Fibroblast of the conjunctiva (primary cell): ENCODE results near the gene ACTN3.
"Not testable (repeated sequence)": the region's sequence is repeated elsewhere in the genome, so short reads cannot be mapped to it uniquely, and the experiment has no call there.

Experiments used
- DNase-seq: peaks from one replicate; pipeline ENCODE4 v3.0.0-alpha.2; 2010; ENCODE audit warnings: low read depth

ACTN3 gene

GRCh38 chr11:66600219-66600618 lies 53.5 kb downstream of the ACTN3 start:
- no peak for DNase-seq

DNA sequence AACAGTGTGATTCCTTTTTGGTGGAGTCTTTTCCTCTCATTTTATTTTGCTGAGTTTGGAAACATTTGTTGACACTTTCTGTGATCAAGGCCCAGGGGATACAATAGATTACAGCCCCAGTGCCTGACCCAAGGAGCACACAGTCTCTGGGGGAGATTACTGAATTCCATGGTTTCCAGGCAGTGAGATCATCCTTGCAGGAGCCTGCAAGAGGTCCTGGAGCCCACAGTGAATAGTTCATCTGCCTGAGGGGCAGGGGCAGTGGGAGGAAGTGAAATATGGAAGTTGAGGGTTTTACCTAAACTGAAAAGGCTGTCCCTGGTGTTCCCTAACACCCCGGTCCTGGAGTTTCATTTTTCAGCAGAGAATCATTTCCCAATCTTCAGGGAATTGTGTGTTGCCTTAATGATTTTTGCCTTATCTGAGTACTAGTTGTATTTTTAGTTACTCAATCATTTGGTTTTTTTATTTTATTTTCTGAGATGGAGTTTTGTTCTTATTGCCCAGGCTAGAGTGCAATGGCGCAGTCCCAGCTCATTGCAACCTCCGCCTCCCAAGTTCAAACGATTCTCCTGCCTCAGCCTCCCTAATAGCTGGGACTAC lies 54.0 kb downstream of the ACTN3 start:
- no peak for DNase-seq

DNA sequence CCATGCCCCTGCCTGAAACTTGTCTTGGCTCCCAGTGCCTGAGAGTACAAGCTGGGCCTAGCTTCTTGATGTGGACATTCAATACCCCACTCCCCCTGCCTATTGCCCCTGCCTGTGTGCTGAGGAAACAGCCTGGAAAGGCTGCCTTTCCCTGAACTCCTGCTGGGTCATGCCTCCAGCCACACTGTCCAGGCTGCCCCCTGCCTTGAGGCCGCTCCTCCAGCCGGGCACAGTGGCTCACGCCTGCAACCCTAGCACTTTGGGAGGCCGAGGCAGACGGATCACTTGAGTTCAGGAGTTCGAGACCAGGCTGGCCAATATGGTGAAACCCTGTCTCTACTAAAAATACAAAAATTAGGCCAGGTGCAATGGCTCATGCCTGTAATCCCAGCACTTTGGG lies 56.4 kb downstream of the ACTN3 start:
- no peak for DNase-seq

DNA sequence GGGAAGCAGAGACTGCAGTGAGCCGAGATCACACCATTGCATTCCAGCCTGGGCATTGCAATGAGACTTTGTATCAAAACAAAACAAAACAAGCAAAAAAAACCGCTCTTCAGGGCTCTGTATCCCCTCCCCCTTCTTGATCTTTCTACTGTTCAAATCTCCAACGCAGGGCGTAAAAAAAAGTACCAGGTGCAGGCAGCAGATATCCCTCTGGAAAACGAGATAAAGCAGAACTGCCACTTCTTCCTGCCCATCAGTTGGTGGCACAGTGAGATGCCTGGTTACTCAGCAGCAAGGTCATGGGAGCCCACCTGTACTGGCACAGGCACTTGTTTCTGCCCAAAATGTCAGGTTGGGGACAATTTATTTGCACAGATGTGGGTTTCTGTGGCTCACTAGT lies 57.5 kb downstream of the ACTN3 start:
- no peak for DNase-seq

- not testable (repeated sequence) for DNase-seq
These were observed 59.9 kb downstream of the ACTN3 start for GRCh38 chr11:66606608-66607007.

DNA sequence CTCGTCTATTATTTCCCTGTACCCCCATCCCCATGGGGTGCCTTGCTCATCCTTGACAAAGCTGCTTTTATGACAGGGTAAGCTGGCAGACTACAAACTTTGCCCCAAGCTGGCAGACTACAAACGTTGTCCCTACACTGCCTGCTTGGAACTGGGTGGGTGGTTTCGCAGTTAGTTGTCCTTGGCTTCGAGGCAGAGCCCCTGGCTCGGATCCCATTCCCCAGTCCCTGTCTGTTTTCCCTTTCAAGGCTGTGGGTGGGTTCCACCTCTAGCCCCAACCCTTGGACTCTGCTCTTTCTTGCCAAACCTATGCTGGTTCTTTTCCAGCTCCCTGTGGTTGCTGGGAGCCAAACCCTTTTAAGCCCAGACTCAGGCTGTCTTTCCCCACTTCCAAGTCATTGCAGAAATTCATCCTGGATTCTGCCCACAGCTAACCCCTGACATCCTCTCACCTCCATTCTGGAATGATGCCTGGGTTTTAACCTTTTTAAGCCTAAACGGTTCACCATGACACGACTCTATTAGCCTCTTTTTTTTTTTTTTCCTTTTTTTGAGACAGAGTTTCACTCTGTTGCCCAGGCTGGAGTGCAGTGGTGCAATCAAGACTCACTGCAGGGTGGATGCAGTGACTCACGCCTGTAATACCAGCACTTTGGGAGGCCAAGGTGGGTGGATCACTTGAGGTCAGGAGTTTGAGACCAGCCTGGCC lies 60.6 kb downstream of the ACTN3 start:
- peak; percentile 91 for DNase-seq

DNA sequence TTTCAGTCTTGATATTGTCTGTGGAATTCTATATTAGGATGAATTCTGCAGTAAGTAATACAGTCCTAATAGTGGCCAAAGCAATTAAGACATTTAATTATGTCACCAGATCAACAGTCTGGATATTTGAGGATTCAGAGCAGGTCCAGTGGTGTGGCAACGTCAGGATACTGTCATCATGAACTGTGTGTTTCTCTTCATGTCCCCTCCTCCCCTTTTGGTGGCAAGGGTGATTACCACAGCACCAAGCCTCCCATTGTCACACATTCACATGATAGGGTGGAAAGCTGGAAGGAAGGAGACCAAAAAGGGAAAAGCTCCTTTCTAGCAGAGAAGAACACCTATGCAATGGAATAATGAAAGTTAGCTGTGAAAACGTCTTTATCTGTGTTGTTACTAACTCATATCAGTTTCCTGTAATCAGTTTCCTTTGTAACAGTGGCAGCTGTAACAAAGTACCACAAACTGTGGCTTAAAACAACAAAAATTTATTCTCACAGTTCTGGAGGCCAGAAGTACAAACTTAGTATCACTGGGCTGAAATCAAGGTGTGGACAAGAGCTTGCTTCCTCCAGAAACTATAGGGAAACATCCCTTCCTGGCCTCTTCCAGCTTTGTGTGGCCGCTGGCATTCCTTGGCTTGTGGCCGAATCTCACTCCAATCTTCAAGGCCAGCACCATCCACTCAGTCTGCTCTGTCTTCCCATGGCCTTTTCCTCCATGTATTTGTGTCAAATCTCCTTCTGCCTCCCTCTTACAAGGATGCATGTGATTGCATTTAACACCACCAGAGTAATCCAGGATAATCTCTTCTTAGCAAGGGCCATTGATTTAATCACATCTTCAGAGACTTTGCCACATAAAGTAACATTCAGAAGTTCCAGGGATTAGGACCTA lies 63.3 kb downstream of the ACTN3 start:
- no peak for DNase-seq

DNA sequence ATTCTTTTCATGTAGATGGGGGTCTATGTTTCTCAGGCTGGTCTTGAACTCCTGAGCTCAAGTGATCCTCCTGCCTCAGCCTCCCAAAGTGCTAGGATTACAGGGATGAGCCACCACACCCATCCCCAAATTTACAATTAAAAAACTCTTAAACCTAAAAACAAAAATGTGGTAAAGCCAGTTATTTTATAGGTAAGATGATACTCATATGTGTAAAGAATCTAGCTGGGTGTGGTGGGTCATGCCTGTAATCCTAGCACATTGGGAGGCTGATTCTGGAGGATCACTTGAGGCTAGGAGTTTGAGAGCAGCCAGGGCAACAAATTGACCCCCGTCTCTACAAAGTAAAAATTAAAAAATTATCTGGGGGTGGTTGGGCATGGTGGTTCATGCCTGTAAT lies 65.8 kb downstream of the ACTN3 start:
- DNase-seq = no peak
